Effector memory CD4-positive, alpha-beta T cell (primary cell): ENCODE results near the gene KIF1A.

Experiments used
- DNase-seq, 3 donors: peaks; one replicate each; pipeline ENCODE4 v3.0.0-alpha.2; 2020
- H3K27ac ChIP-seq: 2 replicates; pipeline ENCODE4 v1.7.0; 2013; ENCODE audit warnings: mild to moderate bottlenecking, low read length, moderate library complexity; ENCODE audit not compliant: insufficient read depth, poor library complexity, severe bottlenecking
- H3K27me3 ChIP-seq: replicated peaks from 2 replicates; pipeline ENCODE4 v1.7.0; 2013; ENCODE audit warnings: mild to moderate bottlenecking, low read length; ENCODE audit not compliant: insufficient read depth, control insufficient read depth, poor library complexity, severe bottlenecking
- H3K36me3 ChIP-seq: 2 replicates; pipeline ENCODE4 v1.7.0; 2013; ENCODE audit warnings: mild to moderate bottlenecking, low read length, moderate library complexity; ENCODE audit not compliant: control insufficient read depth, insufficient read depth
- H3K4me1 ChIP-seq: 2 replicates; pipeline ENCODE4 v1.7.0; 2013; ENCODE audit warnings: low read length, mild to moderate bottlenecking; ENCODE audit not compliant: control insufficient read depth, insufficient read depth, poor library complexity, severe bottlenecking
- H3K4me3 ChIP-seq: 2 replicates; pipeline ENCODE4 v1.7.0; 2013; ENCODE audit warnings: low read length, low read depth, mild to moderate bottlenecking; ENCODE audit not compliant: insufficient read depth, poor library complexity, severe bottlenecking
- H3K9me3 ChIP-seq: 2 replicates; pipeline ENCODE4 v1.7.0; 2013; ENCODE audit warnings: mild to moderate bottlenecking, low read length, moderate library complexity; ENCODE audit not compliant: control insufficient read depth

Gene KIF1A

GRCh38 chr2:240778426-240778825 is 41.6 kb downstream of the KIF1A start:
- DNase-seq: no peak
- no peaks in the 10 kb centered on the region for H3K27me3 ChIP-seq
- no peak overlapping the region for H3K4me3 ChIP-seq
- no peaks in the 10 kb centered on the region for H3K9me3 ChIP-seq
- H3K36me3 ChIP-seq: no peaks in the 10 kb centered on the region
- no peak overlapping the region for H3K27ac ChIP-seq
- H3K4me1 ChIP-seq: no peaks in the 10 kb centered on the region

GRCh38 chr2:240777456-240778212 is 42.4 kb downstream of the KIF1A start:
- no peaks in the 10 kb centered on the region for H3K9me3 ChIP-seq
- no peak overlapping the region for H3K4me3 ChIP-seq
- no peaks in the 10 kb centered on the region for H3K36me3 ChIP-seq
- no peak for DNase-seq
- no peak overlapping the region for H3K27ac ChIP-seq
- no peaks in the 10 kb centered on the region for H3K4me1 ChIP-seq
- no peaks in the 10 kb centered on the region for H3K27me3 ChIP-seq

GRCh38 chr2:240775905-240776304 is 44.1 kb downstream of the KIF1A start:
- Histone ChIP-seq H3K4me3 (no peak overlapping the region), H3K27me3 (no peaks in the 10 kb centered on the region), H3K9me3 (no peaks in the 10 kb centered on the region), H3K36me3 (no peaks in the 10 kb centered on the region), H3K4me1 (no peaks in the 10 kb centered on the region), H3K27ac (no peak overlapping the region)
- DNase-seq: no peak

GRCh38 chr2:240774856-240775255 is 45.2 kb downstream of the KIF1A start:
- Histone ChIP-seq H3K36me3 (no peaks in the 10 kb centered on the region), H3K27ac (no peak overlapping the region), H3K4me1 (no peaks in the 10 kb centered on the region), H3K9me3 (no peaks in the 10 kb centered on the region), H3K27me3 (no peaks in the 10 kb centered on the region), H3K4me3 (no peak overlapping the region)
- DNase-seq: no peak

GRCh38 chr2:240769096-240769495 is 50.9 kb downstream of the KIF1A start:
- H3K9me3 ChIP-seq: no peaks in the 10 kb centered on the region
- H3K27me3 ChIP-seq: no peaks in the 10 kb centered on the region
- H3K4me3 ChIP-seq: no peak overlapping the region
- H3K4me1 ChIP-seq: no peaks in the 10 kb centered on the region
- H3K27ac ChIP-seq: no peak overlapping the region
- H3K36me3 ChIP-seq: no peaks in the 10 kb centered on the region
- no peak for DNase-seq

GRCh38 chr2:240768216-240768615 is 51.8 kb downstream of the KIF1A start:
- H3K27ac ChIP-seq: no peak overlapping the region
- H3K9me3 ChIP-seq: no peaks in the 10 kb centered on the region
- no peak overlapping the region for H3K4me3 ChIP-seq
- H3K36me3 ChIP-seq: no peaks in the 10 kb centered on the region
- H3K4me1 ChIP-seq: no peaks in the 10 kb centered on the region
- no peaks in the 10 kb centered on the region for H3K27me3 ChIP-seq
- no peak for DNase-seq

GRCh38 chr2:240767341-240767740 is 52.7 kb downstream of the KIF1A start:
- no peak overlapping the region for H3K27ac ChIP-seq
- H3K9me3 ChIP-seq: no peaks in the 10 kb centered on the region
- H3K4me1 ChIP-seq: no peaks in the 10 kb centered on the region
- no peak overlapping the region for H3K4me3 ChIP-seq
- H3K36me3 ChIP-seq: no peaks in the 10 kb centered on the region
- DNase-seq: no peak
- H3K27me3 ChIP-seq: no peaks in the 10 kb centered on the region

DNA sequence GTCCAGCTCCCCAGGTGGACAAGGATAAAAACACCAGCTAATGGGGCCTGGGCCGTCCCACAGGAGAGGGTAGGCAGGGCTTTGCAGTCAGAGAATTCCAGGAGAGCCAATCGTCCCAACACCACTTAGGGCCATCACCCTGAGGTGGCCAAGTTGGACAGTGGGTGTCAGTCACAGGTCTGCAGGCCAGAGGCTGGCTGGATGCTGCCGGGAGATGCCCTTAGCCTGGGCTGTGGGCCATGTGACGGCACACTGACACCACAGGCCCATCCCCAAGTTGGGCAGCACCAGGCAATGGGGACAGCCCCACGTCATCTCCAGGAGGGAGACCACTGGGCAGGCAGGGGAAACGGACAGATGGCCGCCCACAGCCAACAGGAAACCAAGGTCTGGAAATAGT is 53.9 kb downstream of the KIF1A start:
- H3K27me3 ChIP-seq: no peaks in the 10 kb centered on the region
- no peaks in the 10 kb centered on the region for H3K4me1 ChIP-seq
- H3K27ac ChIP-seq: no peak overlapping the region
- no peak overlapping the region for H3K4me3 ChIP-seq
- H3K9me3 ChIP-seq: no peaks in the 10 kb centered on the region
- H3K36me3 ChIP-seq: no peaks in the 10 kb centered on the region
- no peak for DNase-seq

DNA sequence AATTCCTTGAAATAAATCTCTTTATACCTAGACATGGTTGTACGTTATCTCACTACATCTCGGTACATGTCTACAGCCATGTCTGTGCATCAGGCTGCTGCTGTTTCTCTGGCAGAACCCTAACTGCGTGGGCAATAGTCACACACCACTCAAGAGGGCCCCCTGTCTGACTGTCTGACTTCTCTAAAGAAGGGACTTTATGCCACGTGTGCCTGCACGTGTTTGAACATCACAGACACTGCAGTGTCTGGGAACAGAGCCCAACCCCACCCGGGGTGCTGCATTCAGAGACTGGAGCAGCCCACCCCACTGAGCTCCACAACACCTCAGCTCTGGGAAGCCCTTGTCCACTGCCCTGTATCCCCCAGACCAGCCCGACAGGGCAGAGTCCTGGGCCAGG is 55.0 kb downstream of the KIF1A start:
- no peaks in the 10 kb centered on the region for H3K9me3 ChIP-seq
- no peak overlapping the region for H3K27ac ChIP-seq
- H3K4me3 ChIP-seq: no peak overlapping the region
- H3K36me3 ChIP-seq: no peaks in the 10 kb centered on the region
- H3K27me3 ChIP-seq: no peaks in the 10 kb centered on the region
- DNase-seq: no peak
- H3K4me1 ChIP-seq: no peaks in the 10 kb centered on the region

- no peak for DNase-seq
- H3K27me3 ChIP-seq: no peaks in the 10 kb centered on the region
- H3K36me3 ChIP-seq: no peaks in the 10 kb centered on the region
- H3K4me3 ChIP-seq: no peak overlapping the region
- no peaks in the 10 kb centered on the region for H3K4me1 ChIP-seq
- no peaks in the 10 kb centered on the region for H3K9me3 ChIP-seq
- no peak overlapping the region for H3K27ac ChIP-seq
These were observed 55.4 kb downstream of the KIF1A start for GRCh38 chr2:240764605-240765004.
